Peyer's patch (tissue), 4 donors: ENCODE data around the gene HYAL2. TPM values are rescaled to one million over a fixed set of nuclear protein-coding genes. Genes with fewer than 3 reads are reported as not detected.

Experiments used
- DNase-seq, 3 donors: peaks; one replicate each; pipeline ENCODE4 v3.0.0-alpha.2; 2017 to 2019
- H3K27ac ChIP-seq, 4 donors: fragments of 200-600 bp; sonication (generic); one replicate each; pipeline ENCODE4 v1.5.1; 2016 to 2019
- H3K27me3 ChIP-seq, 2 donors: fragments of 200-600 bp; sonication (generic); one replicate each; pipeline ENCODE4 v1.5.1; 2019
- H3K36me3 ChIP-seq, 3 donors: fragments of 200-600 bp; sonication (generic); one replicate each; pipeline ENCODE4 v1.5.1; 2016 to 2019
- H3K4me1 ChIP-seq, 4 donors: fragments of 200-600 bp; sonication (generic); one replicate each; pipeline ENCODE4 v1.5.1; 2016 to 2019
- H3K4me3 ChIP-seq, 4 donors: fragments of 200-600 bp; sonication (generic); 1 replicate in 3 of 4; 2 replicates in 1 of 4; pipeline ENCODE4 v1.5.1; 2016 to 2019; ENCODE audit warnings: mild to moderate bottlenecking in 1 of 4
- H3K9me3 ChIP-seq, 4 donors: fragments of 200-600 bp; sonication (generic); one replicate each; pipeline ENCODE4 v1.5.1; 2016 to 2019; ENCODE audit warnings: mild to moderate bottlenecking in 1 of 4
- POLR2A ChIP-seq, 2 donors: fragments of 450-650 bp; IDR thresholded peaks; one replicate each; pipeline ENCODE4 v1.5.1; 2017; ENCODE audit warnings: antibody characterized with exemption in 2 of 2, mild to moderate bottlenecking in 2 of 2, moderate library complexity in 2 of 2
- total RNA-seq, 4 donors: library from RNA; depleted of rRNA; stranded (reverse); fragments of >200 nt; gene quantifications; one replicate each; pipeline ENCODE4 v1.1.0, GENCODE V29; 2016
- TF ChIP-seq, protein P1 (sequence below), 6 experiments: fragments of 450-650 bp in 4 of 6; fragments of 200-600 bp in 2 of 6; sonication (generic) in 1 of 6; IDR thresholded peaks; one replicate each; pipeline ENCODE4 v1.5.1; 2017 to 2019; ENCODE audit warnings: antibody characterized with exemption in 6 of 6, mild to moderate bottlenecking in 3 of 6, moderate library complexity in 1 of 6

HYAL2 gene
- total RNA-seq, 4 donors from 2014 or later: 18.2 to 63.1 (median 39.9) TPM

DNA sequence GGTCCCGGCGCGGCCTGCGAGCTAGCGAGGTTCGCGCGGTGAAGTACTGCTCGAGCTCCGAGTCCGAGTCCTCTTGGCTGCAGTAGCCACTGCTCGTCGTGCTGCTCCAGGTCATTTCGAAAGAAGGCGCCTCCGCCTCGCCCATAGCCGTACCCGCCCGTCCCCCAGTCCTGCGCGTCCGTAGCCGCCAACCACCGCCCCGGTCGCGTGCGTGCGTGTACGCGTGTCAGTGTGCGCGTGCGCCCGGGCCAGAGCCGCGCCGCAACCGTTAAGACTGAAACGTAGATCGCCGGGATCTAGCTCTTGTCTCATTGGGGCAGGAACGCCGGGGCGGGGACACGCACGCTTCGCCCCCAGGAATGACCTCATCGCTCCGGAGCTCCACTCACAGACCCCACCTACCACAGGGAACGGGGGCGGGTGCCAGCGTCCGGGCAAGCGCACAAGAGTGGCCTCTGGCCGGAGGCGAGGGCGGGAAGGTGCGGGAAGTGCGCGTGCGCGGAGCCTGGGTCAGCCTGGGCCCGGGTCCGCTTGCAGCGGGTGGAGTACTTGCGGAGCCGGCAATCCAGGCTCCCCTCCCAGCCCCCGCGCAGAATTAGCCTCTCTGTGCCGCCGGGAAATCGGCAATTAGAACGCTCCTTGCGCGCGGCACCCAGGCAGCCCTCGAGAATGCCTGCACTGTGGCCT lies 14.8 kb upstream of the HYAL2 start:
- no peaks in the 10 kb centered on the region for H3K27me3 ChIP-seq
- no peaks in the 10 kb centered on the region for H3K9me3 ChIP-seq
- TF ChIP-seq, protein P1, sequence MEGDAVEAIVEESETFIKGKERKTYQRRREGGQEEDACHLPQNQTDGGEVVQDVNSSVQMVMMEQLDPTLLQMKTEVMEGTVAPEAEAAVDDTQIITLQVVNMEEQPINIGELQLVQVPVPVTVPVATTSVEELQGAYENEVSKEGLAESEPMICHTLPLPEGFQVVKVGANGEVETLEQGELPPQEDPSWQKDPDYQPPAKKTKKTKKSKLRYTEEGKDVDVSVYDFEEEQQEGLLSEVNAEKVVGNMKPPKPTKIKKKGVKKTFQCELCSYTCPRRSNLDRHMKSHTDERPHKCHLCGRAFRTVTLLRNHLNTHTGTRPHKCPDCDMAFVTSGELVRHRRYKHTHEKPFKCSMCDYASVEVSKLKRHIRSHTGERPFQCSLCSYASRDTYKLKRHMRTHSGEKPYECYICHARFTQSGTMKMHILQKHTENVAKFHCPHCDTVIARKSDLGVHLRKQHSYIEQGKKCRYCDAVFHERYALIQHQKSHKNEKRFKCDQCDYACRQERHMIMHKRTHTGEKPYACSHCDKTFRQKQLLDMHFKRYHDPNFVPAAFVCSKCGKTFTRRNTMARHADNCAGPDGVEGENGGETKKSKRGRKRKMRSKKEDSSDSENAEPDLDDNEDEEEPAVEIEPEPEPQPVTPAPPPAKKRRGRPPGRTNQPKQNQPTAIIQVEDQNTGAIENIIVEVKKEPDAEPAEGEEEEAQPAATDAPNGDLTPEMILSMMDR (IDR thresholded peaks at IDR 0.05): no peak
- peak; percentile 71 to 94 for TF ChIP-seq POLR2A (IDR thresholded peaks at IDR 0.05)
- H3K4me1 ChIP-seq: peaks cover 3 to 71% (median 16%) of the 10 kb centered on the region in 4 donors
- peak; percentile 99 to 100 (median 99) for DNase-seq
- H3K36me3 ChIP-seq: peaks cover 0 to under 1% (median 0%) of the 10 kb centered on the region in 3 donors
- peak overlapping the region; percentile 96 to 99 (median 98) for H3K27ac ChIP-seq
- H3K4me3 ChIP-seq: peak overlapping the region; percentile 58 to 92 (median 76)

DNA sequence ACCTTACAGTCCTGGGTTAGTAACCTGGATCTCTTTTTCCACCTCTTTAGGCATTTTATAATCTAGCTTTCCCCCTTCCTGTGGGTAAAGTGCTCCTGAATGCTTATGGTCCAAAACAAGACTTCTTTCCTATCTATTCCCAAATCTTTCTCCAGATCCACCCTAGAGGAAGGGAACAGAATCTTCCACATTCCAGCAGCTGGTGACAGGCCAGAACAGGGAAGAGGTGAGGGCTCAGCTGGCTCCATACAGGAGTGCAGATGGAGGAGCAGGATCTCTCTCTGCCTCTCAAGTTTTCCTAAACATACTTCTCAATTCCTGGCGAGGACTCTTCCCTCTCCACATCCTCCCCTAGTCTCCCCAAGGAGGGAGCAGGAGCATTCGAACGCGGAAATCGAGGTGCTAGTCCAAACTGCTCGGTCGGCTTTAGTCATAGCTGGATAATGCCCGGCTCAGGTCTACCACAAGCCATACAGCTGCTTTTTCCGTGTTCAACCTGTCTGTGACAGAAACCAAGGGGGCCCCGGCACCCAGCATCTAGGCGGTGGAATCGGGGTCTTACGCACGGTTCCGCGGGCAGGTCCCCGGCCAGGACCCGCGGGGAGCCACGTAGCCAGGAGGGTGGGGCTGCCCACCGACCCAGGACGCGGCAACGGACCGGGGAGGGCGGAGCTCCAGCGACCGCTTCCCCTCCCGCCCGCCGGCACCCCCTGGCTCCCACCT lies 14.1 kb upstream of the HYAL2 start:
- peaks cover 3 to 70% (median 15%) of the 10 kb centered on the region in 4 donors for H3K4me1 ChIP-seq
- TF ChIP-seq, protein P1 (IDR thresholded peaks at IDR 0.05): no peak
- no peak for TF ChIP-seq POLR2A (IDR thresholded peaks at IDR 0.05)
- no peaks in the 10 kb centered on the region for H3K9me3 ChIP-seq
- no peaks in the 10 kb centered on the region for H3K27me3 ChIP-seq
- H3K36me3 ChIP-seq: peaks cover 0 to 7% (median 0%) of the 10 kb centered on the region in 3 donors
- peak overlapping the region; percentile 58 to 92 (median 76) for H3K4me3 ChIP-seq
- H3K27ac ChIP-seq: peak overlapping the region; percentile 96 to 99 (median 98)
- no peak for DNase-seq

DNA sequence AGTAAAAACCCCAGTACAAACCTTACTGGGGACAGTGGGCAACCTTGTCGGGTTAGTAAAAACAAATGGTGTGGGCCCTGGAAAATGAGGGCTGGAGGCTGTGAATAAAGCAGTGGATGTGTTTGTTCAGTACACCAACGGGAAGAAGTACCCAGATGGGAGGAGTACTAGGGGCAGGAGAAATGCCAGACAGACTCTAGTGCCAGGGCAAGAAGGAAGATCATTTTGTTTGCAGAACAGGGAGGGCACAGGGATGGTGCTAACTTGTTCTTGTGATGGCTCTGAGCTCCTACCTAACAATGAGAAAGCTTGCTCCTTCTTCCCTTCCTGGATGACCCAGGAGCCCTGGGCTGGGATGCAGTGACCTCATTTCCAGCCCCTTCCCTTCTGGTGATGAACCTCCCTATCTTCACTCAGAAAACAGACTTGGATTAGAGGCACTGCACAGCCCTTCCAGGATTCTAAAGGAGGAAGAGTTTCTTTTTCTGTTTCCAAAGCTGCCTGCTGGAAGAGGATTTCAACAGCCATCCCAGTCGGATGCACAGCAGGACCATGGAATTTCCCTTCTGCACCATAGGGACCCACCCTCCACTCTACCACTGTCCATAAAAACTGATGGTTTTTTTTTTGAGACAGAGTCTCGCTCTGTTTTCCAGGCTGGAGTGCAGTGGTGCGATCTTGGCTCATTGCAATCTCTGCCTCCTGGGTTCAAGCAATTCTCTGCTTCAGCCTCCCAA lies 12.0 kb upstream of the HYAL2 start:
- Histone ChIP-seq H3K36me3 (peaks cover 0 to 28% (median 0%) of the 10 kb centered on the region in 3 donors), H3K9me3 (no peaks in the 10 kb centered on the region), H3K27ac (peak overlapping the region; percentile 38 to 99 (median 84)), H3K4me1 (peaks cover 0 to 49% (median 12%) of the 10 kb centered on the region in 4 donors), H3K27me3 (no peaks in the 10 kb centered on the region), H3K4me3 (no peak overlapping the region)
- TF ChIP-seq, protein P1 (IDR thresholded peaks at IDR 0.05): no peak
- TF ChIP-seq POLR2A (IDR thresholded peaks at IDR 0.05): no peak
- DNase-seq: no peak

DNA sequence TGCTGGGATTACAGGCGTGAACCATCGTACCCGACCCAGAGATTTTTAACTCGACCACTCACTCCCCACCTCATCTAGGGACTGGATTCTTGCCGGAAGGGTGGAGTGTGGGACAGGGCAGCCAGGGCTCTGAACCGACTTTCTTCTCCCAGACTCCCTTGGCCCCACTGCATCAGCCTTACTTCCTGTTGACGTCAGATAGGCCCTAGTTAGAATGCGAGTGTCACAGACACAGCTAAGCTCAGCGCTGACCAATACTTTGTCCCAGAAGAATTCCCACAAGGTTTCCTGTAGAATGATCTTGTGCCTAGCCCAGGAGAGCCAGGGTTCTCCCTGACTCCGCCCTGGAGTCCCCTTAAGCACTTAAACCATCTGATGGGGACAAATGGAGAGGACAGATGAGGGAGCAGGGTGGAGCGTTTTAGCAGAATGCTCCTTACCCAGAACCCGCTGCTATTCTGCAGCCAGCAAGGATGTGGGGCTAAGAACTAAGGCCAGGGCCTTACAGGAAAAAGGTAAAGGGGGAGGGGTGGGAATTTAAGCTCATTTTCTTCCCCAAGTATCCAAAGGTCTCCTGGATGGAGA lies 11.3 kb upstream of the HYAL2 start:
- Histone ChIP-seq H3K36me3 (peaks cover 0 to 31% (median 0%) of the 10 kb centered on the region in 3 donors), H3K27ac (peak overlapping the region; percentile 38 to 99 (median 67)), H3K4me1 (peaks cover 0 to 50% (median 13%) of the 10 kb centered on the region in 4 donors), H3K9me3 (no peaks in the 10 kb centered on the region), H3K4me3 (no peak overlapping the region), H3K27me3 (no peaks in the 10 kb centered on the region)
- TF ChIP-seq, protein P1 (IDR thresholded peaks at IDR 0.05): no peak
- no peak for TF ChIP-seq POLR2A (IDR thresholded peaks at IDR 0.05)
- DNase-seq: no peak

DNA sequence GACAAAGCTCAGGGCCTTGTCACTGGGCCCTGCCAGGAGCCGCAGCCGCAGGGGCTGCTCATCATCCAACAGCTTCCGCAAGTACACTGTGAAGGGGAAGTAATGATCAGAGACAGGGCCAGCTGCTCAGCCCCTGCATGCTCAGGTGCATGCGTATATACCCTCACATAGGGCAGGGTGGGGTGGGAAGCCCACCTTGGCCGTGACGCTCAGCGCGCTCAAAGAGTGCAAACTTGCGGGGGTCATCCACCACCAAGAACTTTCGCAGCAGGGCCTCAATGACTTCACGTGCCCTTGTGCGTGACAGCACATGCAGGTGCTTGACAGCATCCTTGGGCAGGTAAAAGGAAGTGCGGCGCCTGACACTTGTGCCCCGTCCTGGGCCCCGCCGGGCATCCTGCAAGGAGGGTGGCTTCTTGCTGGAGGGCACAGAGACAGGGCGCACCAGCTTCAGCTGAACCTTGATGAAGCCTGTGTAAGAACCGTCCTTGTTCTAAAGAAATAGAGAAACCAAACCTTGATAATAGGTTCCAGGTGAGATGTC lies 8.9 kb upstream of the HYAL2 start:
- Histone ChIP-seq H3K36me3 (peaks cover 0 to 31% (median 0%) of the 10 kb centered on the region in 3 donors), H3K4me3 (no peak overlapping the region), H3K27me3 (no peaks in the 10 kb centered on the region), H3K4me1 (peaks cover 0 to 52% (median 25%) of the 10 kb centered on the region in 4 donors), H3K27ac (no peak overlapping the region), H3K9me3 (no peaks in the 10 kb centered on the region)
- DNase-seq: no peak
- TF ChIP-seq, protein P1 (IDR thresholded peaks at IDR 0.05): no peak
- TF ChIP-seq POLR2A (IDR thresholded peaks at IDR 0.05): no peak
